Stimulated activated CD4-positive, alpha-beta T cell treated with anti-CD3 and anti-CD28 coated beads, Interleukin-4, amount 100 ng/mL, for 4 hours (primary cell): ENCODE data around the gene INPP4B.
"Not testable (repeated sequence)": the region's sequence is repeated elsewhere in the genome, so short reads cannot be mapped to it uniquely, and the experiment has no call there.

Source experiments
- DNase-seq, 2 experiments: peaks; one replicate each; pipeline ENCODE4 v3.0.0-alpha.2; 2020

Gene INPP4B

DNA sequence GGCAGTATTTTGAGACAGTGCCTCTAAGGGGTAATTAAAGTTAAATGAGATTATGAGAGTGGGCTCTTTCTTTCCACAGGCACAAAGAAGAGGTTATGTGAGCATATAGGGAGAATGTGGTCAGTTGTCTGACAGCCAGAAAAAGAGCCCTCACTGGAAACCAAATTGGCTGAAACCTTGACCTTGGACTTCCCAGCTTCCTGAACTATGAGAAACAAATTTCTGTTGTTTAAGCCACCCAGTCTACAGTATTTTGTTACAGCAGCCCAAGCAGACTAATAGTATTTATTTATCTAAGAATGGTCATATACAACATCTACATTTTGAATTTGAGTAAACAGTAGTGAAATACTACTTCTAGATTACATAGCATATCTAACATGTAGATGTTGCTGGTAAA is 736.0 kb downstream of the INPP4B start:
- no peak for DNase-seq

DNA sequence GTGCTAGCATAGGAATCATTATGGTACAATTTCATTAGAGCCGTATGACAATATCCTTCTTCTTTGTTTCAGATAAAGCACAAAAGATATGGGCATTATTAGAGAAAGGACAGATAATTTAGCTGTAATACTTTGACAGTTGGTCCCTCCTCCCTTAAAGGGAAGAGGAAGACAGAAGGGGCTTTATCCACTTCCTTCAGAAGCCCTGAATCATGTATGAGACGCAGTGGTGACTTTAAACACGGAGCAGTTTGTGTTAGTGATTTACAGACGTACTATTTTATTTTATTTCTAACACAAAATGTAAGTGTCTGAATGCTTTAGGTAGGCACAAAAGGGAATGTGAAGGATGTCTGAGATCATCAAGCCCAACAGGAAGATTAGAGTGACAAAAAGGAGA is 742.1 kb downstream of the INPP4B start:
- DNase-seq = no peak

DNA sequence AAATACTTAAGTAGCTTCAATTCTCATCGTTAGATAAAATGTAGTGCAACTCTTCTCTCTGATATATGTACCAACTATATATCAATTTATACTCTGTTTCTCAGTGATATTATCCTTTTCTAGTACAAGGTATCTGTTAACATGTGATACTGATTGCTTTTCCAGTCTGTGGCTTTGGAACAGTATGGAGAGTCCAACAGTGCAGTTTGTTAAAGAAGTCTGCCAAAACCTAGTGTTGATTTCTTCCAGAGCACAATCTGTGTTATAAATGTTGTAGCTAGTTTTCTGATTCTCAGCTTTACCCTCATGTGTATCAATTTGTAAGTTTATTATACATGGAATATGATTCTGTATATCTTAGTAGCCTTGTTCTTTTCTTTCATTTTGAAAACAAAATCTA is 744.7 kb downstream of the INPP4B start:
- no peak for DNase-seq

DNA sequence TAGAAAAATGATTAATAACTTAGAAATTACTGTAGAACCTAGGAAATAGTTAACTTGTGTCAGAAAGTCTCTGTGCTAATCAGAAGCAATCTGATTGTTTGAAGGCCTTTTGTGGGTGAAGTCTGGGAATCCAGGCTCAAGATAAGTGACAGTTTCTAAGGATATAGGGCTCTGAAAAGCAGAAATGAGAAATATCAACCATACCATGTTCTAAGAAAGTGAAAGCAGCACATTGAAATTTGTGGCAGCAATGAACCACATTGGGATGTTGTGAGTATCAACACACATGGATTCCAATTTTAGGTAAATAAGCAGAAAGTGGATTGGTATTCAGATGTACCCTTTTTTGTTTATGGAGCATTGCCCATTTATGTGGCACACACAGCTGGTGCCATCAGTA is 745.2 kb downstream of the INPP4B start:
- DNase-seq = no peak

DNA sequence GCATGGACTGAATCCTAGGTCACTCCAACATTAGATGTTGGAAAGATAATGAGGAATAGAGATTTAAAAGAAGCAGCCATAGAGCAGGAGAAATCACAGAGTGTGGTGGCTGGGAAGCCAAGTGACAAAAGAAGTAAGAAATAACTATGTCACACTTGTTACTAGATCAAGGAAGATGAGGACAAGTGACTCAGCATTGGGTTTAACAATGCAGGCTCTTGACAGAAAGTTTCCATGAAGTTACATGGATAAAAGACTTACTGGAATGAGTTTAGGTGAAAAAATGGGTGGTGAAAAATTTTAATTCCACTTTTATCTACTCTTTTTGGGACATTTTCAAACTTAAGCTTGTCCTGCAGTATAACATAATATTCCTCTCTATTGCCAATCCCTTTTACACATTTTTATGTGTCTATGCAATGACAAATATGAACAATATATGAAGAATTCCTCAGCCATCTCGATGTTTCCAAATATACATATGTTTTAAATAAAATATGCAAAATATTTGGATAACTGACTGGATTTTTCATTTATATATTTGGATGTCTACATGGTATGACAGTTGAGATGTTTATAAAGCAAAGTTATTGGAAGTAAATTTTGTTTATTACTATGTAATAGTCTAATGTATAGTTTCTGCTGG is 747.1 kb downstream of the INPP4B start:
- DNase-seq = no peak

DNA sequence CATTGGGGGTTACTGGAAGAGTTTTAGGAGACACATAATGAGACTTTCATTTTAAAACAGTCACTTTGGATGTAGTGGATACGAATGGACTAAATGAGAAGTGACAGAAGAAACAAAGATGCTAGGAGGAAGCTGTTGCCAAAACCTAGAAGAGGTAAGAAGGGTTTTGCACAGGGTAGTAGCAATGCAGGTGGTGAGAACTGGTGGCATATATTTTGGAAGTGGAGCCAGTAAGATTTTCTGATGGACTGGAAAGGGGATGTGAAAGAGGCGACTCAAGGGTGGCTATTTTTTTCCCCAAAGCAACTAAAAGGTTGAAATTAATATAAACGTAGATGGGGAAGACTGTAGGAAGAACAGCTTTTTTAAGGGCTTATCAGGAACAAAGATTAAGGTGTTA is 747.7 kb downstream of the INPP4B start:
- no peak for DNase-seq

DNA sequence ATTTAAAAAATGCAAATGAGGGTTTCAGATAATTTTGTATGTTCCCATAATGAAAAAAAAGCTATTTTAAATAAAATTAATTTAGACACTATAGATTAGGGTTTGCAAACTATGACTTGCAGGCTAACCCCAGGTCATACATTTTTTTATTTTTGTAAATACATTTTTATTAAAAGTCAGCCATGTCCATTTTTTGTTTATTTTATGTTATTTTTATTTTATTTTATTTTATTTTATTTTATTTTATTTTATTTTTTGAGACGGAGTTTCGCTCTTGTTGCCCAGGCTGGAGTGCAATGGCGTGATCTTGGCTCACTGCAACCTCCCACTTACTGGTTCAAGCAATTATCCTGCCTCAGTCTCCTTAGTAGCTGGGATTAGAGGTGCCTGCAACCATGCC is 749.1 kb downstream of the INPP4B start:
- DNase-seq = no peak

DNA sequence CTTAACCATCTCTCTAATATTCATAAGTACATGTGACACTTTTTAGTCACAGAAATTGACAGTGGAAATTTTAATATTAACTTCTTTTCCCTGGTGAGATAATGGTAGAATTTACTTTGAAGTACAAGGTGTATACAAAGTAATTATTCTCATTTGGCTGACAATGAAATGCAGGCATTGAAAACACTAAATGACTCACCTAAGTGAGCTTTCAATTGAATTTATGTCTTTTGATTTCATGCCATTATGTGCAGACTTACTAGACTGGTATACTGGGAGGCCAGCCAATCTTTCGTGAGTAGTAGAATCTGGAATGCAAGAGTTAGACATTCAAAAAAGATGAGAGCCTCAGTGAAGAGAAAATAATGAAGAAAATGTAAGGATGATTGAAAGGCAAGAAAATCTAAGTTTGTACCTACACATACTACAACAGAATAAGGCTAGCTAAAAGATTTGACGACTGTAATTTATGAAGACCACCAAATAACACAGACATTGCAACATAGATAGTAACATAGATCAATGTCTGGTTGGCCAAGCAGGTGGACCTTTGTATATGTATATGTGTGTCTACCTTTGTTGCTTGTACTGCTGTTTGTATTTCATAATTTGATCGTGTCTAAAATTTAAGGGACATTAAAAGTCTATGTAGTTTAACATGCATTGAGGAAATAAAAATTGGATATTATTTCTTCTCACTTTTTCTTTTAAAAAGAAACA is 750.1 kb downstream of the INPP4B start:
- no peak for DNase-seq

DNA sequence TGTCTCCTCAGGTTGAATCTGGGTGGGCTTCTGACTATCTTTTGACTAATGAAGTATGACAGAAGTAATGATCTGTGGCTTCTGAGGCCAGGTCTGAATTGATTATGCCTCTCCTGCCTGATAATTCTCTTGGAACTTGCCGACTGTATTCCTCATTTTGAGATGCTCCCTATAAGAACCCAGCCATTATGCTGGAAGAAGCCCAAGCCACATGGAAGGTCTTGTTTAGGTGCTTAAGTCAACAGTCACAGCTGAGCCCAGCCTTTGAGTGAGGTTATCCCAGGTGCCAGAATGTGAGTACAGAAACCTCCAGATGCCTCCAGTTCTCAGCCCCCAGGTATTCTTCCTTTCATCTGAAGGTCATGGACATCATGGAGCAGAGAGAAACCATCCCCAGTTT is 753.2 kb downstream of the INPP4B start:
- DNase-seq = no peak

DNA sequence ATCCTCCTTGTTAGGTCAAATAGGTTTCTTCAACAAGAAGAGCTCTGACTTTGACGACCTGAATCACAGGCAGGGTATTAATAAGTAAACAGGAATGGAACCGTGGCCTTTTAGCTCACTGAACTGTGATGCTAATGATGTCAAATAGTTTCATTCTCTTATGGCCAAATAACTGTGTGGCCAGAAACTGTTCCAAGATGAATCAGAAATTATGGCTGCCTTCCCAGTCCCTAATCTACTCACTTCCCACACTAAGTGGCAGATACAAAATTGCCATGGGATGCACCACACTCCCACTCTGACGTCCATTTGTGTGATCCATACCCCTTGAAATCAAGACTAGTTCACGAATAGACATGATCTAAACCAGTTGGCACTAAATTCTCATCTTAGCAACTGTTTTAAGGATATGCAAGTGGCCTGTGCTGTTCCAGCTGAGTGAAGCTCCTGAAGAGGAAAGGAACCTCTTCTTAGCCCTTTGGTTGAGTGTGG is 754.4 kb downstream of the INPP4B start:
- no peak for DNase-seq

DNA sequence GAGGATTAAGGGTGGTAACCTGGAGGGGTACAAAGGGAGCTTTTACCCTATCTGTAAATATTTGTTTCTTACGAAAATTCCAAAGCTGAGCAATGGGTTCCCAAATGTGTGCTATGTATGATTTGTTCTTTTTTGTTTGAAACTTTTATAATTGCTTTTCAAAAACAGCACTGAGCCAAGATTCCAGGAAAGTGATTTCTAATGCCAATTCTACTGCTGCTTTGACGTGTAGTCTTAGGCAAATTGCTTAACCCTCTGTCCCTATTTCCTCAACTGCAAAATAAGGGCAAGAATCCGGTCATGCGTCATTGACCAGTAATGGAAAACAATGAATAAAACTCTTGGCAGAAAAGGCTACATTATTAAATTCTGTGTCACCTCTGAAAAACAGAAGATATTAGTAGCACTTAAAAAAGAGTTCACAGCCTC is 755.0 kb downstream of the INPP4B start:
- DNase-seq = no peak

DNA sequence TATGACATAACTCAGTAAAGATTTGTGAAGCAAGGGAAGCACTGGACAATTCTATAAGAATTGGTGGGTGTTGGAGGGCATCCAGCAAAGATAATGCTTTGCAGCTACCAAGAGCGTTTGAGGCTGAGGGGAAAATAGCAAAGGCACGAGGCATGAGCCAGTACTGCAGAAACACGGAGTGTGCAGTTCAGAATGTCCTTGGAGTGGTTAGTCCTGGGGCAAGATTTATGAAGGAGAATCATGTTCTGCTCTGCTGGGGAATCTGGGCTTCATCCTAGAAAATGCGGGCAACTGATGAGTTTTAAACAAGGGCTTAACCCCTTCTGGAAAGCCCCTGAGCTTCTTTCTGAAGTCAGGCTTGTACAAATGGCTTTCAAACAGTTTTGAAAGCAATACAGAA is 757.2 kb downstream of the INPP4B start:
- DNase-seq = no peak

DNA sequence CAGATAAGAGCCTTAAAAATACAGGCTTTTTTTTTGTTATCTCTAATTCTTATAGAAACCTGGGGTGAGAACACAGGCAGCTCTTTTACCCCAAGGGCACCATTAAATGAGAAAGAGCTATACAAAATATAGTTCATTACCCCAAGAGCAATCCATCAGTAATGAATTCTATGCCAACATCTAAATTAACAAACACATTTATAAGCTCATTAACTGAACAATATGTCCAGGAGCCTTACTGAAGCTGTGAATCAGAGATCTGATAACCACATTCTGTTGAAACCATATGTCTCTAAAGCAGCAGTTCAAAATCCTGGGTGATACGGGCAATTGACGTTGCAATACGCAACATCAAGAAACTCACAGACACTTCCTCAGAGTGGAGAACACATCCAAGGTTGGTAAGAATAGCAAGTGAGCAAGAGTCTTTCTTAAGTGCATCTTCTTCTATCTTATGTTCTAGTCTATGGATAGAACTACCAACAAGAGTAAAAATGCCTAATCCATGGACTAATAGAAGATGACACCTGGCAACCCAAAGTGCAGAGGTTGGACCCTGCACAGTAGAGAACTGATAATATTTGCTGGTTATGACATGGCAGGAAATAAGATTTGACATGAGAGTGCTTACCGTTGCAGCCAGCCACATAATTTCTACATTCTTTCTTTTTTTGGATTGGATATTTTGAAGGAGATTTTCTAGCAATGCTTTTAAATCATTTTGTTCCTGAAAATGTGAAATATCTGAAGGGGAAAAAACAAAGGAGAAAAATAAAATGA is 760.4 kb downstream of the INPP4B start:
- no peak for DNase-seq

DNA sequence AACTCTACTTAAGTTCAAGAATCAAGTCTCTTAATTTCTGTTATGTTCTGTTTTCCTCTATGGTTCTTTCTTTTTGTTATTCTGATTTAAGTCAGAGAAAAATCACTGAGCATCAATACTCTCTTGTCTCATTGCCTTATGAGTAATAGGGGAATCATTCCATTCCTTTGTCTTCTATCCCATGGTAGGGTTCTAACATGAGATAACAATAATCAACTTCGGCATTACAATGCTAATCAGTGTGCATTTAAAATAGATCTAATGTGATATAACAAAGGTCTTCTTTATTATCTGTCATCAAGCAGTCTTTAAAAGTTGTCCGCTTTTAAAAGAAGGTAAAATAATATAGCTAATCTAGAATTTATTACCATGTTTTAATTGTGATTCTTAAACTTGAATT is 762.8 kb downstream of the INPP4B start:
- DNase-seq = no peak

DNA sequence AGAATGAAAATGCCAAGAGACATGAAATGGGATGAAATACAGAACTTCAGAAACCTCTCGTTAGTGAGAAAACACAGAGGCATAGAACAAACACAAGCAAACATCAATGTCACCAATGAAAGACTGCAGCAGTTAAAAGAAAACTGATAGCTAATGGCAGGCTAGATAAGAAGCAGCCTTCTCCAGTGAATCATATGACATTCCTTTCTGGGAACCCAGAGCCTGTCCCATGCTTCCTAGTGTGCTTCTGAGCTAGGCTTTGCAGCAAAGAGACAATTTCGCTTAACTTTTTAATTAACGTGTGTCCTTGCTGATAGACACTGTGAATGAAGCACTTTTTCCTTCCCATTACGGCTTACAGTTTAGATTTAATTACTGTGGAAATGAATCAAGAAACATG is 765.1 kb downstream of the INPP4B start:
- DNase-seq = no peak

DNA sequence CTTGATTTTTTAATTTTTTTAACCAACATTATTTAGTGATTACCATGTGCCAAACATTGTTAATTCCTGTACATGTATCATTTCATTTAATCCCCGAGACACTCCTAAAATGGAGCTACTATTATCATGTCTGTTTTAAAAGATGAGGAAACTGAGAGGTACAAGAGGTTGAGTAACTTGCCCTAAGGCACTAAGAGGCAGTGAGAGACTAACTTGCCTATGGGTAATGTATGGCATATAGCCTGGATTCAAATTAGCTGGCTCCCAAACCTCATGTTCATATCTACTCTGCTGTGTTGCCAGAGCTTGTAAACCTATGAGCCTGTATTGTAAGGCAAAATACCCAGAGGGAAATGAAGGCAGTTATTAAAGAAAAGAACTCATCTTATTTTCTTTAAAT is 766.1 kb downstream of the INPP4B start:
- no peak for DNase-seq

DNA sequence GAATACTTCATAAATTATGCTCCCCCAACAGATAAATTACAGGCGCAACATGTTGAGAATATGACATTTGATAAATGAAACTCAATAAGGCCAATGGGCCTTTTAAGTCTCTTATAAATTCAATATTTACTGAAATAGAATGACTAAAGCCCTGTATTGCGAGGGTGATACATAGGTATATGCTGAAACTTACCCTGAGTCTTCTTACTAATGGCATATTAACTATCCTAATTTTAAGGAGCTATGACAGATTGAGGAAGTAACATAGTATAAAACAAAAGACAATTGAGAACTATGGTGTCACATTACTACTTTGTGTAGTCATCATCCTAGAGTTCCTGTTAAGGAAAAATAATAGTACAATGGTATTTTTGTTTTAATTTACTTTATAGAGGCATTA is 769.1 kb downstream of the INPP4B start:
- DNase-seq = no peak

DNA sequence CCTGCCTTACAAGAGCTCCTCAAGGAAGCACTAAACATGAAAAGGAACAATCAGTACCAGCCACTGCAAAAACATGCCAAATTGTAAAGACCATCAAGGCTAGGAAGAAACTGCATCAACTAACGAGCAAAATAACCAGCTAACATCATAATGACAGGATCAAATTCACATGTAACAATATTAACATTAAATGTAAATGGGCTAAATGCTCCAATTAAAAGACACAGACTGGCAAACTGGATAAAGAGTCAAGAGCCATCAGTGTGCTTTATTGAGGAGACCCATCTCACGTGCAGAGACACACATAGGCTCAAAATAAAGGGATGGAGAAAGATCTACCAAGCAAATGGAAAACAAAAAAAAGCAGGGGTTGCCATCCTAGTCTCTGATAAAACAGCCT is 777.8 kb downstream of the INPP4B start:
- DNase-seq = not testable (repeated sequence)

DNA sequence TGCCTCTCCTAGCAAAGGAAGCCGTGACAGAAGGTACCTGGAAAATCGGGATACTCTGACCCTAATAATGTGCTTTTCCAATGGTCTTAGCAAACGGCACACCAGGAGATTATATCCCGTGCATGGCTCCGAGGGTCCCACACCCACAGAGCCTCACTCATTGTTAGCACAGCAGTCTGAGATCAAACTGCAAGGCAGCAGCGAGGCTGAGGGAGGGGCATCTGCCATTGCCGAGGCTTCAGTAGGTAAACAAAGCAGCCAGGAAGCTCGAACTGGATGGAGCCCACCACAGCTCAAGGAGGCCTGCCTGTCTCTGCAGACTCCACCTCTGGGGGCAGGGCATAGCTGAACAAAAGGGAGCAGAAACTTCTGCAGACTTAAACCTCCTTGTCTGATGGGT is 779.5 kb downstream of the INPP4B start:
- DNase-seq = not testable (repeated sequence)

DNA sequence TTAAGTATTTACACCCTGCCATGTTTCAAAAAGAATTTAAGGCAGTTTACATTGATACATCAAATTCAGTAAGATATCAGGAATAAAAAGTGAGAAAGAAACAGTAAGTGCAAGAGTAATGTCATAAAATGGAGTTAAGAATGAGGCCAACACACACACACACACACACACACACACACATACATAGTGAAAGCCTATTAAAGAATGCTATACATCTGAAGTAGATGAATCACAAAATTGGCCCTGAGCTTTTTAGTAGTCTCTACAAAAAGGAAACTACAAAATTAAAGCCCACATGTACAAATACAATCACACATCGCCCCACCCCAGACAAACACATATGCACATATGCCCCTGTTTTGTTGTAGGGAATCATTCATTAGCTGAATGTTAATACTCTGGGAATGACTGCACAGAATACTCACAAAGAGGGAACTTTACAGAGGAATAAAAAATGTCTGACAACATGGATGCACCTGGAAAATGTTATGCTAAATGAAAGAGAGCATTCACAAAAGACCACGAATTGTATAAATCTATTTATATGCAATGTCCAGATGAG is 780.9 kb downstream of the INPP4B start:
- DNase-seq = no peak

DNA sequence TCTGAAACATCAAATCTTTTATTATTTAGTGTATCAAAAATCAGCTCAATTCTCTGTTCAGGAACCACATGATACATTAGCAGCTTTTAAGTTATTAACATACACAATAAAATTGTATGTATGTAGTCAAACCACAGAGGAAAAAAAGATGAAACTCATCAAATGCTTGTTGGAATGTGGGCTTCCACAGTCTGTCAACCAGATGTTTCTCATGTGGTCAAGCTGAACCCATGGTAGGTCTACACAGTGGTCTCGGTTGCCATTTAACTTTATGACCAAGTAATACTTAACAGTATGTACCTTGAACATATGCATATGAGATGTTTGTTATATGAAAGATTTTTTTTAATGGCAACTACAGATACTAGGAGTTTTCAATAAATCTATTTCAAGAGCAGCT is 781.9 kb downstream of the INPP4B start:
- DNase-seq = no peak

DNA sequence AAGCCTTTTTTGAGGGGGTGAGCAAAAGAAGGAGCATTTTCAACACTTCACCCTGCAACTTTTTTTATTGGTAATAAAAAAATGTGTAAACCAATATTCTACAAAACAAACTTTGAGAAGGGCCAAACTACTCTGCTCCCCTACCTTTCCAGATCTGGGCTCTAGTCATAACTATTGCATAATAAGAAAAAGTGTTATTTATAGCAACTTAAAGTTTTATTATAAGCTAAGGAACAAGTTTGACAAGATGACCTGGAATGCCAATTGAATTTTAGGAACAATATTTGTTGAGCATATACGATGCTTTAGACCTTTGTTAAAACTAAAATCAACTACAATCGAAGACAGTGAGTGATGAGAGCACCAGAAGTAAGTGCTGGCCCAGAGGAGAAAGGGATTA is 800.1 kb downstream of the INPP4B start:
- no peak for DNase-seq

DNA sequence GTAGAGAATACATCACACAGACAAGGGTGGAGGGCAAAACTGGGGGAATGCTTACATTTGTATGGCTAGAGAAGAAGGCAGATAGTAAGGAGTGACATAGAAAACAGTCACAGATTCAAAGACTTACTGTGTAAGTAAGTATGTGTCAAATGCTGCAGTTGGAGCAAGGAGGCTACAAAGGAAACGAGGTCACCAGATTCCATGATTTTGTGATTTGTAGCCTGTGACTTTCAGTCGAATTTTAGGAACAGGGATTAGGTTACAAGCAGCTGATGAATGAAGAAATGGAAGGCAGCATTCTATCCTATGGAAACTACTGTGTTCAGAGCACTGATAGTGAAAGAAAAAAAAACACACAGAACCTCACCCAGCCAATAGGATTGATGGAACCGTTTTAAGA is 801.8 kb downstream of the INPP4B start:
- no peak for DNase-seq

DNA sequence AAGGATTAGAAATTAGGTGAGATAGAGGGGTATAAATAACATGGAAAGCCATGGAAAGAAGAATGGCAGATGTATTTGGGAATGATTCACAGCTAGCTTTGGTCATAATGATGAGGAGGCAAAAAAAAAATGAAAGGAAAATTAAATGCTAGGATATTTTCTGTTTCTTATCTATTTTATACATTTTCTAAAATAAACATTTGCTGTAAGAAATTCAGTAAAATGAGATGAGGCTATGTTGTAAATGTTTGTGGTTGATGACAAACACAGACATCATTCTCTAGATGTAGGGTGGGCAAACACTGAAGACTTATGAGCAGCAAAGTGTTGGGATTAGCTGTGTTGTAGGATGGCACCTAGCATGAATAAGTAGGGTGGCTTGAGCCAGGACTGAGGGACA is 802.6 kb downstream of the INPP4B start:
- no peak for DNase-seq
